ENCODE measurements around the gene PPP1CC. TPM values are rescaled to one million over a fixed set of nuclear protein-coding genes. Genes with fewer than 3 reads are reported as not detected.

Gene PPP1CC
- total RNA-seq, 2 experiments from 2014 or later = 242 to 244 TPM

GRCh38 chr12:110696283-110696682 is 46.4 kb downstream of the PPP1CC start:
- intact Hi-C loops (cut with micrococcal nuclease) = loop anchor here (5.0 kb wide), 3 partner anchors 34 to 74 kb away; no protein-coding TSS in a partner anchor
- TF ChIP-seq CTCF (IDR thresholded peaks at IDR 0.05) = no peak
- H3K36me3 Mint-ChIP-seq (ENCODE audit: low read depth) = no peaks in the 10 kb centered on the region
- no peaks in the 10 kb centered on the region for H3K27me3 Mint-ChIP-seq
- no peak overlapping the region for H3K27ac Mint-ChIP-seq
- CTCF ChIA-PET = interaction anchor here (1.2 kb wide), 1 partner anchor 76 kb away, joined by 5 read pairs; no protein-coding TSS in a partner anchor
- peaks cover 16% of the 10 kb centered on the region for H3K4me1 Mint-ChIP-seq (ENCODE audit: low read depth)
- H3K4me3 Mint-ChIP-seq = no peak overlapping the region
- ATAC-seq = no peak
- DNase-seq = no peak
- POLR2A ChIA-PET = no interaction called here
- no peaks in the 10 kb centered on the region for H3K9me3 Mint-ChIP-seq

- TF ChIP-seq CTCF (IDR thresholded peaks at IDR 0.05) = no peak
- ATAC-seq = no peak
- Mint-ChIP-seq H3K4me3 (no peak overlapping the region), H3K27ac (no peak overlapping the region), H3K4me1 (ENCODE audit: low read depth) (peaks cover 26% of the 10 kb centered on the region), H3K27me3 (no peaks in the 10 kb centered on the region), H3K9me3 (no peaks in the 10 kb centered on the region), H3K36me3 (ENCODE audit: low read depth) (no peaks in the 10 kb centered on the region)
- CTCF ChIA-PET = no interaction called here
- no peak for DNase-seq
- intact Hi-C loops (cut with micrococcal nuclease) = no loop called here
- POLR2A ChIA-PET = no interaction called here
Observed at GRCh38 chr12:110694330-110694901, 48.3 kb downstream of the PPP1CC start.

GRCh38 chr12:110693731-110694130 is 49.0 kb downstream of the PPP1CC start:
- H3K9me3 Mint-ChIP-seq = no peaks in the 10 kb centered on the region
- DNase-seq = no peak
- H3K27me3 Mint-ChIP-seq = no peaks in the 10 kb centered on the region
- H3K36me3 Mint-ChIP-seq (ENCODE audit: low read depth) = no peaks in the 10 kb centered on the region
- H3K27ac Mint-ChIP-seq = peak overlapping the region; percentile 7
- no peak overlapping the region for H3K4me3 Mint-ChIP-seq
- intact Hi-C loops (cut with micrococcal nuclease) = no loop called here
- CTCF ChIA-PET = no interaction called here
- ATAC-seq = no peak
- H3K4me1 Mint-ChIP-seq (ENCODE audit: low read depth) = peaks cover 27% of the 10 kb centered on the region
- no peak for TF ChIP-seq CTCF (IDR thresholded peaks at IDR 0.05)
- POLR2A ChIA-PET = no interaction called here

GRCh38 chr12:110690127-110690430 is 52.6 kb downstream of the PPP1CC start:
- intact Hi-C loops (cut with micrococcal nuclease) = no loop called here
- CTCF ChIA-PET = interaction anchor here (1.0 kb wide), 1 partner anchor 11 kb away, joined by 3 read pairs; no protein-coding TSS in a partner anchor
- TF ChIP-seq CTCF (IDR thresholded peaks at IDR 0.05) = no peak

GRCh38 chr12:110689281-110690126 is 53.2 kb downstream of the PPP1CC start:
- TF ChIP-seq CTCF (IDR thresholded peaks at IDR 0.05) = no peak
- Mint-ChIP-seq H3K4me1 (ENCODE audit: low read depth) (peaks cover 45% of the 10 kb centered on the region), H3K36me3 (ENCODE audit: low read depth) (peaks cover 23% of the 10 kb centered on the region), H3K9me3 (no peaks in the 10 kb centered on the region), H3K4me3 (peak overlapping the region; percentile 90), H3K27me3 (no peaks in the 10 kb centered on the region), H3K27ac (peak overlapping the region; percentile 96)
- intact Hi-C loops (cut with micrococcal nuclease) = no loop called here
- peak; percentile 76 for ATAC-seq
- ChIA-PET POLR2A (interaction anchor here (0.7 to 1.7 kb wide), 6 partner anchors 18 to 75 kb away, joined by 3 to 7 read pairs (median 4); partner anchors contain the start of gene TCTN1), CTCF (interaction anchor here (1.0 kb wide), 1 partner anchor 12 kb away, joined by 3 read pairs; no protein-coding TSS in a partner anchor)
- DNase-seq = peak; percentile 73

More at GRCh38 chr12:110690127-110690430, 52.6 kb downstream of the PPP1CC start:
- no peak for ATAC-seq
- Mint-ChIP-seq H3K27me3 (no peaks in the 10 kb centered on the region), H3K4me1 (ENCODE audit: low read depth) (peaks cover 40% of the 10 kb centered on the region), H3K9me3 (no peaks in the 10 kb centered on the region), H3K27ac (peak overlapping the region; percentile 96), H3K36me3 (ENCODE audit: low read depth) (peaks cover 21% of the 10 kb centered on the region), H3K4me3 (peak overlapping the region; percentile 90)
- DNase-seq = no peak
- POLR2A ChIA-PET = interaction anchor here (1.1 to 1.7 kb wide), 4 partner anchors 17 to 76 kb away, joined by 3 to 7 read pairs (median 5); partner anchors contain the start of gene TCTN1
